Measurements from ENCODE around the gene RCCD1.

- TF ChIP-seq, protein P1, sequence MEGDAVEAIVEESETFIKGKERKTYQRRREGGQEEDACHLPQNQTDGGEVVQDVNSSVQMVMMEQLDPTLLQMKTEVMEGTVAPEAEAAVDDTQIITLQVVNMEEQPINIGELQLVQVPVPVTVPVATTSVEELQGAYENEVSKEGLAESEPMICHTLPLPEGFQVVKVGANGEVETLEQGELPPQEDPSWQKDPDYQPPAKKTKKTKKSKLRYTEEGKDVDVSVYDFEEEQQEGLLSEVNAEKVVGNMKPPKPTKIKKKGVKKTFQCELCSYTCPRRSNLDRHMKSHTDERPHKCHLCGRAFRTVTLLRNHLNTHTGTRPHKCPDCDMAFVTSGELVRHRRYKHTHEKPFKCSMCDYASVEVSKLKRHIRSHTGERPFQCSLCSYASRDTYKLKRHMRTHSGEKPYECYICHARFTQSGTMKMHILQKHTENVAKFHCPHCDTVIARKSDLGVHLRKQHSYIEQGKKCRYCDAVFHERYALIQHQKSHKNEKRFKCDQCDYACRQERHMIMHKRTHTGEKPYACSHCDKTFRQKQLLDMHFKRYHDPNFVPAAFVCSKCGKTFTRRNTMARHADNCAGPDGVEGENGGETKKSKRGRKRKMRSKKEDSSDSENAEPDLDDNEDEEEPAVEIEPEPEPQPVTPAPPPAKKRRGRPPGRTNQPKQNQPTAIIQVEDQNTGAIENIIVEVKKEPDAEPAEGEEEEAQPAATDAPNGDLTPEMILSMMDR (IDR thresholded peaks at IDR 0.05; ENCODE audit: extremely low read depth in 1 of 2, insufficient read depth in 1 of 2, low read depth in 1 of 2, low read length in 2 of 2) = no peak
- no peak for TF ChIP-seq POLR2AphosphoS5 (IDR thresholded peaks at IDR 0.05; ENCODE audit: insufficient read depth, low read depth, low read length)
- TF ChIP-seq EZH2 (IDR thresholded peaks at IDR 0.05; ENCODE audit: borderline replicate concordance, low read depth, low read length, severe bottlenecking) = no peak
- no peak for TF ChIP-seq MYC (IDR thresholded peaks at IDR 0.05; ENCODE audit: low read depth, low read length)
- TF ChIP-seq JUN (IDR thresholded peaks at IDR 0.05; ENCODE audit: borderline replicate concordance, insufficient read depth, insufficient read length, low read depth) = no peak
Measured at GRCh38 chr15:90986790-90987507, 32.3 kb downstream of the RCCD1 start.
